Vagina (tissue), 2 donors: ENCODE measurements around the gene BCOR. TPM values are rescaled to one million over a fixed set of nuclear protein-coding genes. Genes with fewer than 3 reads are reported as not detected.

ENCODE experiments used
- DNase-seq, 2 donors: peaks; one replicate each; pipeline ENCODE4 v3.0.0-alpha.2; 2017; ENCODE audit errors: extremely low spot score in 2 of 2
- H3K27ac ChIP-seq: fragments of 200-600 bp; sonication (generic); one replicate; pipeline ENCODE4 v1.5.1; 2019
- H3K27me3 ChIP-seq: fragments of 200-600 bp; sonication (generic); one replicate; pipeline ENCODE4 v1.5.1; 2019
- H3K36me3 ChIP-seq, 2 donors: fragments of 200-600 bp; sonication (generic); one replicate each; pipeline ENCODE4 v1.5.1; 2017 to 2019
- H3K4me1 ChIP-seq: fragments of 200-600 bp; sonication (generic); one replicate; pipeline ENCODE4 v1.5.1; 2019
- H3K4me3 ChIP-seq, 2 donors: fragments of 200-600 bp; sonication (generic); 1 replicate in 1 of 2; 2 replicates in 1 of 2; pipeline ENCODE4 v1.5.1; 2016 to 2019
- H3K9me3 ChIP-seq: fragments of 200-600 bp; sonication (generic); one replicate; pipeline ENCODE4 v1.5.1; 2019
- CTCF ChIP-seq, 3 experiments: fragments of 450-650 bp in 2 of 3; fragments of 200-600 bp in 1 of 3; sonication (generic) in 1 of 3; IDR thresholded peaks; one replicate each; pipeline ENCODE4 v1.5.1; 2017 to 2019; ENCODE audit warnings: antibody characterized with exemption in 3 of 3, mild to moderate bottlenecking in 2 of 3, moderate library complexity in 2 of 3
- POLR2A ChIP-seq, 2 donors: fragments of 450-650 bp; IDR thresholded peaks; one replicate each; pipeline ENCODE4 v1.6.1; 2017; ENCODE audit warnings: antibody characterized with exemption in 2 of 2, mild to moderate bottlenecking in 2 of 2, moderate library complexity in 2 of 2
- POLR2AphosphoS5 ChIP-seq, 2 donors: sonication (generic); formaldehyde crosslinking; IDR thresholded peaks; one replicate each; pipeline ENCODE4 v1.9.0; 2017; ENCODE audit warnings: antibody characterized with exemption in 2 of 2, mild to moderate bottlenecking in 2 of 2, low read depth in 1 of 2; ENCODE audit not compliant: insufficient read depth in 1 of 2
- intact Hi-C: fragments of 100-400 bp; cut with DNase I; formaldehyde crosslinking; loops from one replicate; pipeline ENCODE4 v1.15.1; 2023
- total RNA-seq: library from RNA; depleted of rRNA; stranded (reverse); fragments of >200 nt; gene quantifications from one replicate; pipeline ENCODE4 v1.2.3, GENCODE V29; 2016

The BCOR gene
- total RNA-seq, 1 donor from 2014 or later: 19.9 TPM

GRCh38 chrX:40012039-40012867, 85.5 kb downstream of the BCOR start:
- no peak for DNase-seq
- no peaks in the 10 kb centered on the region for H3K36me3 ChIP-seq
- H3K4me1 ChIP-seq: peaks cover 31% of the 10 kb centered on the region
- no peaks in the 10 kb centered on the region for H3K27me3 ChIP-seq
- no peaks in the 10 kb centered on the region for H3K9me3 ChIP-seq
- peak overlapping the region; percentile 76 for H3K27ac ChIP-seq
- H3K4me3 ChIP-seq: peak overlapping the region; percentile 49 to 52
- intact Hi-C loops: loop anchor here (5.0 to 10.0 kb wide), 2 partner anchors 85 to 287 kb away; partner anchors contain the start of gene BCOR
- TF ChIP-seq POLR2A (IDR thresholded peaks at IDR 0.05) (no peak), CTCF (IDR thresholded peaks at IDR 0.05) (no peak), POLR2AphosphoS5 (IDR thresholded peaks at IDR 0.05; ENCODE audit: insufficient read depth in 1 of 2, low read depth in 1 of 2) (peak in 1 of 2 donors; percentile 61)

GRCh38 chrX:40011322-40012038, 86.3 kb downstream of the BCOR start:
- TF ChIP-seq CTCF (IDR thresholded peaks at IDR 0.05) (no peak), POLR2A (IDR thresholded peaks at IDR 0.05) (no peak), POLR2AphosphoS5 (IDR thresholded peaks at IDR 0.05; ENCODE audit: insufficient read depth in 1 of 2, low read depth in 1 of 2) (no peak)
- peak overlapping the region in 1 of 2 donors; percentile 21 for H3K4me3 ChIP-seq
- intact Hi-C loops: loop anchor here (5.0 to 10.0 kb wide), 2 partner anchors 86 to 287 kb away; partner anchors contain the start of gene BCOR
- H3K9me3 ChIP-seq: no peaks in the 10 kb centered on the region
- DNase-seq: no peak
- H3K36me3 ChIP-seq: no peaks in the 10 kb centered on the region
- H3K27me3 ChIP-seq: no peaks in the 10 kb centered on the region
- no peak overlapping the region for H3K27ac ChIP-seq
- peaks cover 31% of the 10 kb centered on the region for H3K4me1 ChIP-seq

- no peak overlapping the region for H3K4me3 ChIP-seq
- DNase-seq: no peak
- intact Hi-C loops: loop anchor here (5.0 to 10.0 kb wide), 2 partner anchors 87 to 286 kb away; partner anchors contain the start of gene BCOR
- no peak for TF ChIP-seq CTCF (IDR thresholded peaks at IDR 0.05)
- TF ChIP-seq POLR2A (IDR thresholded peaks at IDR 0.05): no peak
- TF ChIP-seq POLR2AphosphoS5 (IDR thresholded peaks at IDR 0.05; ENCODE audit: insufficient read depth in 1 of 2, low read depth in 1 of 2): no peak
- H3K27ac ChIP-seq: no peak overlapping the region
- no peaks in the 10 kb centered on the region for H3K36me3 ChIP-seq
- no peaks in the 10 kb centered on the region for H3K9me3 ChIP-seq
- no peaks in the 10 kb centered on the region for H3K27me3 ChIP-seq
- H3K4me1 ChIP-seq: peaks cover 38% of the 10 kb centered on the region
These were observed 87.0 kb downstream of the BCOR start for GRCh38 chrX:40010550-40011321.

GRCh38 chrX:40009890-40010289, 87.9 kb downstream of the BCOR start:
- Histone ChIP-seq H3K4me3 (no peak overlapping the region), H3K9me3 (no peaks in the 10 kb centered on the region), H3K27ac (no peak overlapping the region), H3K27me3 (no peaks in the 10 kb centered on the region), H3K4me1 (peaks cover 41% of the 10 kb centered on the region), H3K36me3 (no peaks in the 10 kb centered on the region)
- intact Hi-C loops: loop anchor here (5.0 to 10.0 kb wide), 3 partner anchors 87 to 285 kb away; partner anchors contain the start of gene BCOR
- no peak for DNase-seq
- TF ChIP-seq POLR2AphosphoS5 (IDR thresholded peaks at IDR 0.05; ENCODE audit: insufficient read depth in 1 of 2, low read depth in 1 of 2): no peak
- TF ChIP-seq POLR2A (IDR thresholded peaks at IDR 0.05): no peak
- no peak for TF ChIP-seq CTCF (IDR thresholded peaks at IDR 0.05)
